ENCODE data around the gene TTLL6. TPM values are rescaled to one million over a fixed set of nuclear protein-coding genes. Genes with fewer than 3 reads are reported as not detected.

TTLL6 gene
- total and polyA plus RNA-seq, 2 of the 8 experiments (the other 6 are each of a cell fraction or from before 2014, with no cell fraction given) = 2.6 to 4.3 TPM

- no peak overlapping the region for H3K4me2 ChIP-seq (ENCODE audit: insufficient read depth in 1 of 2, low read depth in 2 of 2, low read length in 2 of 2)
- no peak overlapping the region for H2BK5ac ChIP-seq (ENCODE audit: low read depth, low read length)
- DNase-seq (ENCODE audit: low read depth in 1 of 2, low spot score in 2 of 2) = no peak
- H3K4me3 ChIP-seq (ENCODE audit: extremely low read depth in 1 of 4, insufficient read depth in 2 of 4, low read depth in 3 of 4, low read length in 4 of 4) = no peak overlapping the region
- no peak overlapping the region for H2BK12ac ChIP-seq (ENCODE audit: low read depth, low read length)
- no peak for FAIRE-seq
- ChIA-PET POLR2A (ENCODE audit: partially characterized antibody) (interaction anchor here (0.6 kb wide), 1 partner anchor 722 kb away, joined by 3 read pairs; no protein-coding TSS in a partner anchor), CTCF (ENCODE audit: partially characterized antibody) (interaction anchor here (0.6 to 12.2 kb wide), 7 partner anchors 8 to 557 kb away, joined by 5 to 145 read pairs (median 5); no protein-coding TSS in a partner anchor)
- H3K23ac ChIP-seq (ENCODE audit: insufficient read length) = no peak overlapping the region
- H4K5ac ChIP-seq (ENCODE audit: insufficient read length, low read depth, low read length) = no peak overlapping the region
- no peak overlapping the region for H3K18ac ChIP-seq (ENCODE audit: extremely low read depth, low read length)
- no peaks in the 10 kb centered on the region; a peak in 1 of 8 replicates for H3K36me3 ChIP-seq (ENCODE audit: control insufficient read depth in 2 of 4, insufficient read depth in 4 of 4, low read length in 3 of 4)
- no peak overlapping the region for H3K56ac ChIP-seq (replicated peaks; ENCODE audit: insufficient read length, low read depth, low read length)
- no peak overlapping the region for H2AK5ac ChIP-seq (ENCODE audit: low read depth, low read length)
- no peaks in the 10 kb centered on the region for H3K79me2 ChIP-seq (ENCODE audit: control insufficient read depth in 1 of 2, insufficient read depth in 2 of 2, low read length in 2 of 2)
- WGBS, 2 experiments (ENCODE audit: extremely low coverage in 1 of 2, insufficient coverage in 1 of 2, insufficient read length in 1 of 2, insufficient replicate concordance in 2 of 2, low coverage in 1 of 2, low lambda C conversion rate in 2 of 2, missing lambda C conversion rate in 1 of 2) = 61% methylated on average over 5 of the region's 5 CpGs; no CpG with 5 or more reads in 1 of the 2 experiments
- no peak overlapping the region for H4K91ac ChIP-seq (replicated peaks; ENCODE audit: insufficient read length, low read length)
- H3K4ac ChIP-seq (replicated peaks; ENCODE audit: insufficient read length, low read depth, low read length) = no peak overlapping the region
- H3K27ac ChIP-seq (ENCODE audit: low read depth, low read length) = no peak overlapping the region
- peaks cover 7% of the 10 kb centered on the region; the same call in 1 of the 2 replicates for H3K23me2 ChIP-seq (ENCODE audit: low read depth, low read length)
- no peaks in the 10 kb centered on the region for H3K9me3 ChIP-seq (ENCODE audit: insufficient read depth in 2 of 2, low read depth in 1 of 2, low read length in 1 of 2)
- H2BK20ac ChIP-seq (ENCODE audit: low read length) = no peak overlapping the region
- no peaks in the 10 kb centered on the region; the same call in 1 of the 2 replicates for H3K79me1 ChIP-seq (ENCODE audit: low read depth, low read length)
- peaks cover 34 to 77% (median 59%) of the 10 kb centered on the region in 4 experiments for H3K27me3 ChIP-seq (replicated peaks in 1 of 4; ENCODE audit: control insufficient read depth in 3 of 4, extremely low read depth in 1 of 4, insufficient read depth in 3 of 4, low read length in 3 of 4)
- no peak overlapping the region for H3K9ac ChIP-seq (replicated peaks in 1 of 4; ENCODE audit: extremely low read depth in 1 of 4, low read depth in 3 of 4, low read length in 3 of 4)
- H2BK120ac ChIP-seq (replicated peaks; ENCODE audit: low read depth, low read length) = no peak overlapping the region
- H4K8ac ChIP-seq (ENCODE audit: extremely low read depth, insufficient read depth, low read length) = no peak overlapping the region
- no peak overlapping the region for H2BK15ac ChIP-seq (ENCODE audit: low read length)
- no peak overlapping the region for H3K14ac ChIP-seq (ENCODE audit: insufficient read length)
- peaks cover 12% of the 10 kb centered on the region in 2 experiments for H4K20me1 ChIP-seq (replicated peaks in 1 of 2; ENCODE audit: control insufficient read depth in 1 of 2, insufficient read depth in 2 of 2, low read length in 2 of 2)
- peaks cover 5 to 27% (median 17%) of the 10 kb centered on the region in 4 experiments; a peak in 6 of 7 replicates for H3K4me1 ChIP-seq (replicated peaks in 1 of 4; ENCODE audit: control insufficient read depth in 3 of 4, insufficient read depth in 4 of 4, low read length in 3 of 4)
- H2AFZ ChIP-seq (ENCODE audit: low read length) = no peak overlapping the region
- TF ChIP-seq CTCF (IDR thresholded peaks at IDR 0.05; ENCODE audit: control extremely low read depth in 1 of 3, insufficient read depth in 1 of 3, low read depth in 1 of 3, low read length in 3 of 3) (no peak), RBBP5 (IDR thresholded peaks at IDR 0.05; ENCODE audit: borderline replicate concordance, low read depth, low read length) (no peak), TAF7 (optimal IDR thresholded peaks at IDR 0.05; ENCODE audit: borderline replicate concordance, low read depth, low read length) (no peak), ZNF274 (IDR thresholded peaks at IDR 0.05; ENCODE audit: borderline replicate concordance, extremely low read depth, low read length) (no peak), CHD2 (IDR thresholded peaks at IDR 0.05; ENCODE audit: low read length) (no peak), NRF1 (IDR thresholded peaks at IDR 0.05; ENCODE audit: low read depth, low read length) (no peak), HDAC6 (IDR thresholded peaks at IDR 0.05; ENCODE audit: low read depth, low read length) (no peak), ASH2L (IDR thresholded peaks at IDR 0.05; ENCODE audit: low read length) (no peak)
Measured at GRCh38 chr17:48715496-48716399, 101.3 kb downstream of the TTLL6 start.
